Endodermal cell (in vitro differentiated cells): Measurements from ENCODE around the gene FAM13C. TPM values are rescaled to one million over a fixed set of nuclear protein-coding genes. Genes with fewer than 3 reads are reported as not detected.
"Not testable (repeated sequence)": the region's sequence is repeated elsewhere in the genome, so short reads cannot be mapped to it uniquely, and the experiment has no call there.

Experiments
- DNase-seq: peaks from one replicate; pipeline ENCODE4 v3.0.0-alpha.2; 2017
- H3K27ac ChIP-seq: 2 replicates; pipeline ENCODE4 v1.5.1; 2013; ENCODE audit warnings: mild to moderate bottlenecking, low read depth, low read length, moderate library complexity
- H3K27me3 ChIP-seq: 2 replicates; pipeline ENCODE4 v1.6.1; 2013; ENCODE audit warnings: mild to moderate bottlenecking, low read length, moderate library complexity; ENCODE audit not compliant: insufficient read depth, control insufficient read depth, poor library complexity, severe bottlenecking
- H3K36me3 ChIP-seq: 2 replicates; pipeline ENCODE4 v1.7.0; 2013; ENCODE audit warnings: mild to moderate bottlenecking, low read length, moderate library complexity; ENCODE audit not compliant: control insufficient read depth, insufficient read depth
- H3K4me1 ChIP-seq: one replicate; pipeline ENCODE4 v1.7.0; 2013; ENCODE audit warnings: low read length; ENCODE audit not compliant: control insufficient read depth, insufficient read depth
- H3K4me3 ChIP-seq: 2 replicates; pipeline ENCODE4 v1.5.1; 2013; ENCODE audit warnings: mild to moderate bottlenecking, low read length, moderate library complexity
- H3K9ac ChIP-seq: 2 replicates; pipeline ENCODE4 v1.6.1; 2013; ENCODE audit warnings: mild to moderate bottlenecking, low read length, moderate library complexity; ENCODE audit not compliant: poor library complexity, severe bottlenecking; ENCODE audit errors: extremely low read depth
- H3K9me3 ChIP-seq: 2 replicates; pipeline ENCODE4 v1.6.1; 2013; ENCODE audit warnings: mild to moderate bottlenecking, low read length, moderate library complexity; ENCODE audit not compliant: control insufficient read depth
- H3K27ac Mint-ChIP-seq: 2 replicates; pipeline ENCODE4 v1.8.0; 2020; ENCODE audit warnings: mixed read lengths
- H3K27me3 Mint-ChIP-seq: 2 replicates; pipeline ENCODE4 v1.8.0; 2021; ENCODE audit warnings: mild to moderate bottlenecking, mixed read lengths; ENCODE audit not compliant: insufficient read depth
- H3K36me3 Mint-ChIP-seq: 2 replicates; pipeline ENCODE4 v1.8.0; 2020; ENCODE audit warnings: low read depth, mixed read lengths
- H3K4me1 Mint-ChIP-seq: 2 replicates; pipeline ENCODE4 v1.8.0; 2020; ENCODE audit warnings: mixed read lengths
- H3K4me3 Mint-ChIP-seq: 2 replicates; pipeline ENCODE4 v1.8.0; 2020; ENCODE audit warnings: mild to moderate bottlenecking, moderate library complexity, mixed read lengths
- H3K9me3 Mint-ChIP-seq: 2 replicates; pipeline ENCODE4 v1.8.0; 2020; ENCODE audit warnings: mild to moderate bottlenecking, mixed read lengths
- CTCF ChIP-seq: fragments of 200-600 bp; sonication (generic); conservative IDR thresholded peaks from 2 replicates; pipeline ENCODE4 v1.5.0; 2021; ENCODE audit warnings: antibody characterized with exemption, mild to moderate bottlenecking
- WGBS, 2 experiments: methylation state at CpG; one replicate each; pipeline versions ENCODE4 v1.1.5 to v1.1.7; 2013; ENCODE audit warnings: missing lambda C conversion rate in 2 of 2, mixed read lengths in 1 of 2; ENCODE audit not compliant: insufficient coverage in 1 of 2, insufficient read length in 1 of 2; 5-methylcytosine and 5-hydroxymethylcytosine counted together
- total RNA-seq, 2 donors: library from RNA; stranded (reverse); fragmentation: NEBNext Ultra II Directional in 1 of 2; extraction: Animal tissue kit (Norgen Biotek cat#: 25700) in 1 of 2; gene quantifications; 2 replicates in 1 of 2; 3 replicates in 1 of 2; pipeline ENCODE4 v1.2.1, GENCODE V29; 2021

Gene FAM13C
- total RNA-seq, 2 donors from 2014 or later = 2.5 to 3.7 TPM

GRCh38 chr10:59225211-59225610 lies 137.1 kb downstream of the FAM13C start:
- no peak overlapping the region for H3K9ac ChIP-seq
- Mint-ChIP-seq H3K9me3 (no peaks in the 10 kb centered on the region), H3K36me3 (no peaks in the 10 kb centered on the region), H3K27ac (no peak overlapping the region), H3K4me3 (no peak overlapping the region), H3K27me3 (no peaks in the 10 kb centered on the region), H3K4me1 (peaks cover 4% of the 10 kb centered on the region)
- H3K27me3 ChIP-seq = no peaks in the 10 kb centered on the region
- H3K36me3 ChIP-seq = no peaks in the 10 kb centered on the region
- no peak overlapping the region for H3K27ac ChIP-seq
- H3K4me3 ChIP-seq = no peak overlapping the region
- no peaks in the 10 kb centered on the region for H3K4me1 ChIP-seq
- TF ChIP-seq CTCF = no peak
- DNase-seq = no peak
- H3K9me3 ChIP-seq = no peaks in the 10 kb centered on the region

- WGBS, 2 experiments = 71 to 96% methylated on average over 1 of the region's 2 CpGs
- H3K9me3 Mint-ChIP-seq, H3K4me1 ChIP-seq, H3K36me3 Mint-ChIP-seq, H3K27me3 Mint-ChIP-seq, H3K36me3 ChIP-seq, H3K27ac ChIP-seq, H3K9me3 ChIP-seq, H3K9ac ChIP-seq, H3K4me3 ChIP-seq, H3K27ac Mint-ChIP-seq, H3K4me3 Mint-ChIP-seq, H3K4me1 Mint-ChIP-seq, DNase-seq, H3K27me3 ChIP-seq: not testable (repeated sequence)
Measured at GRCh38 chr10:59223597-59223996, 138.8 kb downstream of the FAM13C start.

GRCh38 chr10:59222788-59223187 lies 139.6 kb downstream of the FAM13C start:
- no peak overlapping the region for H3K4me3 Mint-ChIP-seq

More at GRCh38 chr10:59222788-59223187, 139.6 kb downstream of the FAM13C start:
- Mint-ChIP-seq H3K36me3 (no peaks in the 10 kb centered on the region), H3K4me1 (peaks cover 4% of the 10 kb centered on the region), H3K27me3 (no peaks in the 10 kb centered on the region), H3K9me3 (no peaks in the 10 kb centered on the region), H3K27ac (no peak overlapping the region)
- Histone ChIP-seq H3K36me3 (no peaks in the 10 kb centered on the region), H3K9ac (no peak overlapping the region), H3K27ac (no peak overlapping the region), H3K27me3 (no peaks in the 10 kb centered on the region), H3K4me1 (no peaks in the 10 kb centered on the region), H3K9me3 (no peaks in the 10 kb centered on the region), H3K4me3 (no peak overlapping the region)
- no peak for DNase-seq
- TF ChIP-seq CTCF = no peak
